Pericardium fibroblast (primary cell): ENCODE results near the gene MRM2. TPM values are rescaled to one million over a fixed set of nuclear protein-coding genes. Genes with fewer than 3 reads are reported as not detected.

Source experiments
- total RNA-seq: library from RNA; depleted of rRNA; stranded (reverse); fragments of >200 nt; gene quantifications from 2 replicates; pipeline ENCODE4 v1.2.3, GENCODE V29; 2015

Gene MRM2
- total RNA-seq: 13.2 and 14.6 TPM in 2 replicates

DNA sequence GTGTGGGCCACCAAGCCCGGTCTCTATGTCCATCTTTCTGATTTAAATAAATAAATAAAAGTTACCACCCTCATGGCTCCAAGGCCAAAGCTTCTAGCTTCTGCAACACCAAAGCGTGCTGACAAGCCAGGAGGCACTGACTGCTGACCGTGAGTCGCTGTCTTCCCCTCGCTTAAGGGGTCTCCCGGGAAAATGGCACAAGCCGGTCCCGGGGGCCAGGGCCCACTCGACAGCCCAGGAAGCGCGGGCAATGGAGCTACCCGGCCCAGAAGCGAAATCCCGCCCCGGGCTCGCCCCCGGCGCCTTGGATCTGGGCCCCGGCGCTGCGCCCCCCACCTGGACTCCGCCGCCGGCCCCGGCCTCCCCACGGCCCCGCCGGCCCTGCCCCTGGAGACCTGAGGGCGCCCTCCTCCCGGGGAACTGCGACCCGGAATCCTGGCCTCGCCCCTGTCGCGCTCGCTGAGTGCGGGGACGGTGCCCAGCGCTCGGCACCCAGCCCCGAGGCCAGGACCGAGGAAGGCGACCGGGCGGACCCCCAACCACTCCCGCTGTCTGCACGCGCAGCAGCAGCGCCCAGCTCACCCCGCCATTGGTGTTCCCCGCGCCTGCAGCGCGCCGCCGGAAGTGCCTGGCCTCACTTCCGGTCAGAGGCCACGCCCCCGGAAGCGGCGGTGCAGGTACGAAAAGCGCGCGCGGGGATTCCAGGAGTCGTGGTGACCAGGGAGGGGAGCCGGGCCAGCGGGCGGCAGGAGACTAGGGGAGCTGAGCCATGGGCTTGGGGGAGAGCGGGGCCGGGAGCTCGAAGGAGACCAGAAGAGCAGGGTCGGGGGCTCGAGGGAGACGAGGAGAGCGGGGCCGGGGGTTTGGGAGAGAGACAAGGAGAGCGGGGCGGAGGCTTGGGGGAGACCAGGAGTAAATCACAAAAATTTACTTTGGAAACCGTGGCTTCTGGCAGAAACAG lies at the start of gene MRM2, which contains the start of gene NUDT1:
Gene MRM2 (minus strand): TSS at position 626 of the 961 bp plus-strand sequence. CDS start 36 bp downstream, at position 590.
Gene NUDT1 (plus strand): TSS at position 647 of the 961 bp plus-strand sequence. CDS start 2,349 bp downstream, outside the sequence.

DNA sequence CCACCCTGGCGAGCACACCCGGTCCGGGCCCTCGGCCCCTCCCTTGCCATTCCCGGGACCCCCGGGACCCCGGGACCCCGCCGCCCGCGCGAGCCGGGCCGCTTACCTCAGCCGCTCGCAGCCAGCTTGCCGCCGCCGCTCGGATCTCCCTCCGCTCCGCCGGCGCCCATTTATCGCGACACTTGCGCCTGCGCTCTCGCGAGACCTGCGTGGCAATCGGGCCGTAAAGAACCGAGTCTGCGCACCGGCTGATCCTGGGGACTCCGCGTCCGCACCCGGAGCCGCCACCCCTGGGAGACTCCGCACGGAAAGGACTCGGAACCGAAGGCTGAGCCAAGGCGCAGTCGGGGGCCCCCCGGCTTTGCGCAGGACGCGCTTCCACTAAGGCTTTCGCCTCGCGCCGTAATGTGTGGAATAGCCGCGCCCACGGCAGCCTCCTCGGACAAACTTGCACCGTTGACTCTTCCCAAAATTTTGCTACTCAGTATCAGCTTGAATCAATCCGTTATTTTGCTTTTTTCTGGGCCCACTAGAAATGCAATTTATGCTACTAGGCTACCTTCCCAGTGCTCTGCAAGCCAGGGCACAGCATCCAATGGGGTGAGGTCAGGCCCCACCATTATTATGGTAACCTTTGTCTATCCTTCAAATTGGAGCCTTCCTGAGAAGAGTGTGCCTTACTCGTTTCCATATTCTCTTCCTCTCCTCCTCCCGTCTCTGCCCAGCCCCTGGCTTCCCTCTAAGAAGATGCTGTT lies 9.1 kb downstream of the MRM2 start, which contains the start of gene MAD1L1:
Gene MAD1L1 (minus strand): TSS at position 180 of the 755 bp plus-strand sequence. CDS start 2,812 bp downstream, outside the sequence.

Other genes with a start within 250 kb of the MRM2 start
- gene MAD1L1, start 9.3 kb downstream of the MRM2 start, total RNA-seq: 20.3 and 33.1 TPM in 2 replicates
- 8.8 and 21.1 TPM in 2 replicates for gene NUDT1, start within 50 bp of the MRM2 start, total RNA-seq
- gene SNX8, start 72.2 kb upstream of the MRM2 start, total RNA-seq: 23.1 and 34.7 TPM in 2 replicates
- 113 and 123 TPM in 2 replicates for gene EIF3B, start 112.6 kb upstream of the MRM2 start, total RNA-seq
- gene CHST12, start 161.4 kb upstream of the MRM2 start, total RNA-seq: 16.6 and 20.2 TPM in 2 replicates
- gene GRIFIN, start 234.2 kb upstream of the MRM2 start, total RNA-seq: not detected in 2 replicates